SH-SY5Y (cell line): ENCODE data around the gene TRAPPC2L.

Experiments
- GATA2 ChIP-seq: IDR thresholded peaks from 2 replicates; pipeline ENCODE4 v1.6.1; 2011; ENCODE audit warnings: mild to moderate bottlenecking, low read depth, low read length
- GATA3 ChIP-seq: IDR thresholded peaks from 2 replicates; pipeline ENCODE4 v1.6.1; 2011; ENCODE audit warnings: low read depth, mild to moderate bottlenecking, low read length, moderate library complexity

- TF ChIP-seq GATA2 (no peak), GATA3 (no peak)
Measured at GRCh38 chr16:88892065-88892464, 35.1 kb downstream of the TRAPPC2L start.
